ENCODE measurements around the gene VARS2. TPM values are rescaled to one million over a fixed set of nuclear protein-coding genes. Genes with fewer than 3 reads are reported as not detected.
"Not testable (repeated sequence)": the region's sequence is repeated elsewhere in the genome, so short reads cannot be mapped to it uniquely, and the experiment has no call there.

VARS2 gene
- total RNA-seq, 6 experiments from 2014 or later, result 15.3 to 18.4 (median 16.9) TPM

DNA sequence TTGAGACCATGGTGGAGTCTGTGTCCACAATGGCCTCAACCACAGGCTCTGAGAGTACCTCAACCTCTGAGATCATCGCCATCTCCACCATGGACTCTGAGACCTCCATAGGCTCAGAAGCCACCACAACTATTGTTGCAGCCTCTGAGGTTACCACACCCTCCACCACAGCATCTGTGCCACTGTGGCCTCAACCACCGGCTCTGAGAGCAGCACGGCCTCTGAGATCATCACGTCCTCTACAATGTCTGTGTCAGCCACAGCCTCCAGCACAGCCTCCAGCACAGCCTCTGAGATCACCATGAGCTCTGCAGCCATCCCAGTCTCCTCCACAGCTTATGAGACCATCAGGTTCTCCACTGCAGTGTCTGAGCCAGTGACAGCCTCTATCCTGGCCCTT, 50.0 kb downstream of the VARS2 start:
- no peak for DNase-seq
- Mint-ChIP-seq H3K9me3 (no peaks in the 10 kb centered on the region), H3K4me1 (ENCODE audit: low read depth) (no peaks in the 10 kb centered on the region), H3K36me3 (ENCODE audit: low read depth) (no peaks in the 10 kb centered on the region), H3K4me3 (no peak overlapping the region), H3K27me3 (ENCODE audit: insufficient read depth) (peaks cover 44% of the 10 kb centered on the region), H3K27ac (no peak overlapping the region)
- TF ChIP-seq, protein P1, sequence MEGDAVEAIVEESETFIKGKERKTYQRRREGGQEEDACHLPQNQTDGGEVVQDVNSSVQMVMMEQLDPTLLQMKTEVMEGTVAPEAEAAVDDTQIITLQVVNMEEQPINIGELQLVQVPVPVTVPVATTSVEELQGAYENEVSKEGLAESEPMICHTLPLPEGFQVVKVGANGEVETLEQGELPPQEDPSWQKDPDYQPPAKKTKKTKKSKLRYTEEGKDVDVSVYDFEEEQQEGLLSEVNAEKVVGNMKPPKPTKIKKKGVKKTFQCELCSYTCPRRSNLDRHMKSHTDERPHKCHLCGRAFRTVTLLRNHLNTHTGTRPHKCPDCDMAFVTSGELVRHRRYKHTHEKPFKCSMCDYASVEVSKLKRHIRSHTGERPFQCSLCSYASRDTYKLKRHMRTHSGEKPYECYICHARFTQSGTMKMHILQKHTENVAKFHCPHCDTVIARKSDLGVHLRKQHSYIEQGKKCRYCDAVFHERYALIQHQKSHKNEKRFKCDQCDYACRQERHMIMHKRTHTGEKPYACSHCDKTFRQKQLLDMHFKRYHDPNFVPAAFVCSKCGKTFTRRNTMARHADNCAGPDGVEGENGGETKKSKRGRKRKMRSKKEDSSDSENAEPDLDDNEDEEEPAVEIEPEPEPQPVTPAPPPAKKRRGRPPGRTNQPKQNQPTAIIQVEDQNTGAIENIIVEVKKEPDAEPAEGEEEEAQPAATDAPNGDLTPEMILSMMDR (IDR thresholded peaks at IDR 0.05), result no peak

DNA sequence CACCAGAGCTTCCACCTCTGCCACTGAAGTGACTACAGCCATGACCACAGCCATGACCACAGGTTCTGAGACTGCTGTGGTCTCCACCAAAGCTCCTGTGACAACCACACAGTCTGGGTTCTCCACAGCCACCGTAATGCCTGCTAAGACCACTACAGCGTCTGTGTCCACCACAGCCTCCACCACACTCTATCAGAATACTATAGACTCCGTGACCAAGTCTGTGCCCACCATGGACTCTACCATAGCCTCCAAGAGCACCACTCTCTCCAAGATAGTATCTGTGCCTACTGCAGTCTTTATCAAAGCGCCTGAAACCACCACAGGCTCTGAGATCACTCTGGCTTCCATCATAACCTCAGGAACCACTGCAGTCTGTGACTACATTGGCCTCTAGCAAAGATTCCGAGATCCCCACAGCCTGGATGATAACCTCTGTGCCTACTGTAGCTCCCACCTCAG, 51.1 kb downstream of the VARS2 start:
- Mint-ChIP-seq H3K9me3 (no peaks in the 10 kb centered on the region), H3K27me3 (ENCODE audit: insufficient read depth) (peaks cover 50% of the 10 kb centered on the region), H3K4me1 (ENCODE audit: low read depth) (no peaks in the 10 kb centered on the region), H3K36me3 (ENCODE audit: low read depth) (no peaks in the 10 kb centered on the region), H3K4me3 (no peak overlapping the region), H3K27ac (no peak overlapping the region)
- TF ChIP-seq, protein P1 (IDR thresholded peaks at IDR 0.05), result no peak
- DNase-seq, result no peak

DNA sequence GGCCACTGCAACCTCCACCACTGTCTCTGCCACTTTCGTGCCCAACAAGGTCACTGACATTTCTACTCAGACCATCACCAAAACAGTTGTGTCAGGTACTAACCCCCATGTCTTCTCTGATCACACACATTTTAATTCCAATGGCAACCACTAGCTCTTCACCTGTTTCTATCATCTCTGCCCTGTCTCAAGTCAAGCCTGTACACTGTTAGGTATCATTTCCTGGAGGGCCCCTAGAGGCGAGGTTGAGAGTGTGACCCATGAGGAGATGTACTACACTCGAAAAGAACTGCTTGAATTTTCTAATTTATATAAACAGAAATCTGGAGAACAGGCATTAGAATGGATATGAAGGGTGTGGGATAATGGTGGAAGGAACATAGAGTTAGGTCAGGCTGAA, 52.1 kb downstream of the VARS2 start:
- Mint-ChIP-seq H3K36me3 (ENCODE audit: low read depth) (no peaks in the 10 kb centered on the region), H3K27ac (no peak overlapping the region)

DNA sequence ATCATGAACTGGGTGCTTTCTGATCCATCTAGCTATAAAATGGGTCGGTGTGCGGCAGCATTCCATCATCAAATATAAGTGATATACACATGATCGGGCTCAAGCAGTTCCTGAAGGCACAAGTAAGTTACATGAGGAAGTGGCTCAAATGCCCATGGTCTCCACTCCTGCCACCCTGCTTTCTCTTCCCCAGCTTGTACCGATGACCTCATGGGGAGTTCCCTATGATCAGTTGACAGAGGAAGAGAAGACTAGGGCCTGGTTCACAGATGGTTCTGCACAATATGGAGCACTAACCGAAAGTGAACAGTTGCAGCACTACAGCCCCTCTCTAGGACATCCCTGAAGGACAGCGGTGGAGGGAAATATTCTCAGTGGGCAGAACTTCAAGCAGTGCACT, 55.1 kb downstream of the VARS2 start:
- not testable (repeated sequence) for DNase-seq; H3K36me3 Mint-ChIP-seq (ENCODE audit: low read depth); H3K4me3 Mint-ChIP-seq; H3K9me3 Mint-ChIP-seq; H3K27ac Mint-ChIP-seq; H3K4me1 Mint-ChIP-seq (ENCODE audit: low read depth)
- H3K27me3 Mint-ChIP-seq (ENCODE audit: insufficient read depth), result peaks cover 61% of the 10 kb centered on the region

More for the DNA sequence above, 52.1 kb downstream of the VARS2 start:
- Mint-ChIP-seq H3K4me3 (no peak overlapping the region), H3K4me1 (ENCODE audit: low read depth) (no peaks in the 10 kb centered on the region), H3K27me3 (ENCODE audit: insufficient read depth) (peaks cover 55% of the 10 kb centered on the region), H3K9me3 (no peaks in the 10 kb centered on the region)
- TF ChIP-seq, protein P1 (IDR thresholded peaks at IDR 0.05), result no peak
- DNase-seq, result no peak

DNA sequence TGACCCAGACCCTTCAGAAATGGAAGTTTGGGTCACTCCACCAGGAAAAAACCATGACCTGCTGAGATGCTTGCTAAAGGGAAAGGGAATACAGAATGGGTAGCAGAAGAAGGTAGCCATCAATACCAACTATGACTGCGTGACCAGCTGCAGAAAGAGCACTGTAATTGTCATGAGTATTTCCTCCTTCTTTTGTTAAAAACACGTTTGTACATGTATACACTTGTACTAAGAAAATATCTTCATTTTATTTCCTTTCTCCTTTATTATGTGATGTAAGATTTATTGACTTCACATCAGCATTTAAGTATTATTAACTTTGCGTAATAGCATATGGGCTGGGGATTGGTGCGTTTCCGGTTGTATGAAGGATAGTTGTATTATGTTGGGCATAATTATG, 56.9 kb downstream of the VARS2 start:
- no peak for DNase-seq
- no peaks in the 10 kb centered on the region for H3K4me1 Mint-ChIP-seq (ENCODE audit: low read depth)
- H3K27ac Mint-ChIP-seq, result no peak overlapping the region
- H3K27me3 Mint-ChIP-seq (ENCODE audit: insufficient read depth), result peaks cover 46% of the 10 kb centered on the region
- no peaks in the 10 kb centered on the region for H3K36me3 Mint-ChIP-seq (ENCODE audit: low read depth)
- TF ChIP-seq, protein P1 (IDR thresholded peaks at IDR 0.05), result no peak
- H3K4me3 Mint-ChIP-seq, result no peak overlapping the region
- H3K9me3 Mint-ChIP-seq, result no peaks in the 10 kb centered on the region

DNA sequence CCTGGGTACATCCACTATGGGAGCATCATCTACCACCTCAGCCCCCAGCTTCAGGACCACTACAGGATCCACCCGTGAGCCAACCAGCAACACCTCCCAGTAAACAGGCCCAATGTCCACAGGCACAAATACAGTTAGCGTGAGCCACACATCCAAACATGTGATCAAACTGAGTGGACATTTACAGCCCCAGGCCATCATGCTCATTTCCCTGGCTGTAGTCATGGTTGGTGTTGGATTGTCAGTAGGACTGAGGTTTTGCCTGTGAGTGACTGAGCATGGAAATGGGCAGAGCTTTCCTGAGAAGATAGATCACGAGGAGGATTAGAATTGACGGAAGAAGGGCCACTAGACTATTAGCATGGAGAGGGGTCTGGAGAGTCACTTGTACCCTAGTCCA, 58.8 kb downstream of the VARS2 start:
- Mint-ChIP-seq H3K9me3 (no peaks in the 10 kb centered on the region), H3K36me3 (ENCODE audit: low read depth) (no peaks in the 10 kb centered on the region), H3K27ac (no peak overlapping the region), H3K27me3 (ENCODE audit: insufficient read depth) (peaks cover 45% of the 10 kb centered on the region), H3K4me3 (no peak overlapping the region), H3K4me1 (ENCODE audit: low read depth) (no peaks in the 10 kb centered on the region)
- TF ChIP-seq, protein P1 (IDR thresholded peaks at IDR 0.05), result no peak
- DNase-seq, result no peak

Data from HFFc6 (cell line).